Measurements from ENCODE around the gene NLRP14. TPM values are rescaled to one million over a fixed set of nuclear protein-coding genes. Genes with fewer than 3 reads are reported as not detected.

NLRP14 gene
- total and polyA plus RNA-seq, 2 donors (not counting 1 experiment from before 2014, with no cell fraction given): 0.04 to 0.07 TPM

DNA sequence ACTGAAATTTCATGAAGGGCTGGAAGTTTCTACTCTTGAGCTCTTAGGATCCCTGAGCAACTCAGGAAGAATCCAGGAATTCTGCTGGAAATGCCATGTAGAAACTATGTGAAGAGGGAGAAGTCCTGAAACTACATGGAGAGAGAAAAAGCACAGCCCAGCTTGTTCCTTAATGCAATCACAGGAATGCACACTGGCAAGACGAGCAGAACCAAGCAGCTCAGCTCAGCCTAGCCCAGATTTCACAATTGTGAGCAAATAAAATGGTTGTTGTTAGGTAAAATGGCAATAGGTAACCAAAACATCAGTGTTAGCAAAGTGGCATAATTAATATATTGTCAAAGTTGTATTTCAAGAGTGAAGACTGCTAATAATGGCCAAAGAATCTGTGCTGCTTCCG, 28.3 kb upstream of the NLRP14 start:
- Mint-ChIP-seq H3K4me1 (peaks cover 3% of the 10 kb centered on the region), H3K4me3 (no peak overlapping the region), H3K27ac (no peak overlapping the region), H3K27me3 (no peaks in the 10 kb centered on the region), H3K9me3 (ENCODE audit: insufficient read depth) (no peaks in the 10 kb centered on the region)
- WGBS (ENCODE audit: insufficient coverage): 86% methylated on average over 1 of the region's 2 CpGs
- Histone ChIP-seq H3K4me1 (ENCODE audit: control insufficient read depth in 2 of 2, insufficient read depth in 2 of 2, low read length in 2 of 2) (no peaks in the 10 kb centered on the region), H3K9ac (ENCODE audit: low read length) (no peak overlapping the region), H3K79me2 (ENCODE audit: control insufficient read depth, insufficient read depth, low read length) (no peaks in the 10 kb centered on the region), H3K4me2 (replicated peaks; ENCODE audit: low read depth, low read length, poor library complexity, severe bottlenecking) (no peak overlapping the region), H3K4me3 (ENCODE audit: control extremely low read depth in 1 of 5, extremely low read depth in 1 of 5, insufficient read depth in 1 of 5, low read depth in 2 of 5, low read length in 4 of 5) (no peak overlapping the region), H3K27me3 (replicated peaks in 1 of 4; ENCODE audit: control extremely low read depth in 1 of 4, control insufficient read depth in 3 of 4, insufficient read depth in 4 of 4, low read length in 3 of 4) (no peaks in the 10 kb centered on the region), H3K27ac (ENCODE audit: low read length in 2 of 2) (no peak overlapping the region), H4K20me1 (ENCODE audit: control insufficient read depth, insufficient read depth, low read length, poor library complexity, severe bottlenecking) (no peaks in the 10 kb centered on the region), H3K36me3 (replicated peaks in 1 of 2; ENCODE audit: control extremely low read depth in 1 of 2, control insufficient read depth in 1 of 2, extremely low read depth in 1 of 2, insufficient read depth in 2 of 2, low read length in 1 of 2) (no peaks in the 10 kb centered on the region), H3K9me3 (ENCODE audit: control extremely low read depth in 1 of 3, control insufficient read depth in 2 of 3, insufficient read depth in 1 of 3, low read length in 2 of 3) (no peaks in the 10 kb centered on the region), H2AFZ (ENCODE audit: insufficient read depth, low read depth, low read length, poor library complexity, severe bottlenecking) (no peak overlapping the region)
- no peak for DNase-seq
- no peak for ATAC-seq (ENCODE audit: low read depth)
- ChIA-PET POLR2A (no interaction called here), CTCF (no interaction called here)
- no peak for TF ChIP-seq CTCF (IDR thresholded peaks at IDR 0.05)
- no peak for TF ChIP-seq EZH2 (IDR thresholded peaks at IDR 0.05; ENCODE audit: borderline replicate concordance, insufficient read depth, low read depth, low read length, poor library complexity, severe bottlenecking)
- intact Hi-C loops (cut with micrococcal nuclease): no loop called here

GRCh38 chr11:6992457-6993417, 27.5 kb upstream of the NLRP14 start:
- no peak for DNase-seq
- Histone ChIP-seq H3K36me3 (replicated peaks in 1 of 2; ENCODE audit: control extremely low read depth in 1 of 2, control insufficient read depth in 1 of 2, extremely low read depth in 1 of 2, insufficient read depth in 2 of 2, low read length in 1 of 2) (no peaks in the 10 kb centered on the region), H3K4me3 (ENCODE audit: control extremely low read depth in 1 of 5, extremely low read depth in 1 of 5, insufficient read depth in 1 of 5, low read depth in 2 of 5, low read length in 4 of 5) (no peak overlapping the region), H3K4me2 (replicated peaks; ENCODE audit: low read depth, low read length, poor library complexity, severe bottlenecking) (no peak overlapping the region), H3K4me1 (ENCODE audit: control insufficient read depth in 2 of 2, insufficient read depth in 2 of 2, low read length in 2 of 2) (no peaks in the 10 kb centered on the region), H3K79me2 (ENCODE audit: control insufficient read depth, insufficient read depth, low read length) (no peaks in the 10 kb centered on the region), H3K27me3 (replicated peaks in 1 of 4; ENCODE audit: control extremely low read depth in 1 of 4, control insufficient read depth in 3 of 4, insufficient read depth in 4 of 4, low read length in 3 of 4) (no peaks in the 10 kb centered on the region), H4K20me1 (ENCODE audit: control insufficient read depth, insufficient read depth, low read length, poor library complexity, severe bottlenecking) (no peaks in the 10 kb centered on the region), H2AFZ (ENCODE audit: insufficient read depth, low read depth, low read length, poor library complexity, severe bottlenecking) (no peak overlapping the region), H3K27ac (ENCODE audit: low read length in 2 of 2) (no peak overlapping the region), H3K9me3 (ENCODE audit: control extremely low read depth in 1 of 3, control insufficient read depth in 2 of 3, insufficient read depth in 1 of 3, low read length in 2 of 3) (no peaks in the 10 kb centered on the region), H3K9ac (ENCODE audit: low read length) (no peak overlapping the region)
- ATAC-seq (ENCODE audit: low read depth): no peak
- peaks cover 3% of the 10 kb centered on the region for H3K4me1 Mint-ChIP-seq
- intact Hi-C loops (cut with micrococcal nuclease): no loop called here
- POLR2A ChIA-PET: no interaction called here
- H3K27ac Mint-ChIP-seq: no peak overlapping the region
- no peaks in the 10 kb centered on the region for H3K27me3 Mint-ChIP-seq
- 72% methylated on average over 6 of the region's 11 CpGs for WGBS (ENCODE audit: insufficient coverage)
- TF ChIP-seq EZH2 (IDR thresholded peaks at IDR 0.05; ENCODE audit: borderline replicate concordance, insufficient read depth, low read depth, low read length, poor library complexity, severe bottlenecking) (no peak), CTCF (IDR thresholded peaks at IDR 0.05) (no peak)
- no peaks in the 10 kb centered on the region for H3K9me3 Mint-ChIP-seq (ENCODE audit: insufficient read depth)
- no peak overlapping the region for H3K4me3 Mint-ChIP-seq
- CTCF ChIA-PET: no interaction called here

Data from B cell (primary cell).